Measurements from ENCODE around the gene PLXNA4. TPM values are rescaled to one million over a fixed set of nuclear protein-coding genes. Genes with fewer than 3 reads are reported as not detected.

The PLXNA4 gene
- total RNA-seq, 1 experiment from 2014 or later: not detected

- no peaks in the 10 kb centered on the region for H3K36me3 ChIP-seq
- H3K4me3 ChIP-seq: no peak overlapping the region
- H3K9me3 ChIP-seq: no peaks in the 10 kb centered on the region
- DNase-seq: no peak
- no peaks in the 10 kb centered on the region for H3K27me3 ChIP-seq
Measured at GRCh38 chr7:132225216-132226030, 350.8 kb downstream of the PLXNA4 start.

- no peak overlapping the region for H3K4me3 ChIP-seq
Measured at GRCh38 chr7:132221356-132221755, 354.9 kb downstream of the PLXNA4 start.

GRCh38 chr7:132220060-132220459, 356.2 kb downstream of the PLXNA4 start:
- no peaks in the 10 kb centered on the region for H3K27me3 ChIP-seq
- no peaks in the 10 kb centered on the region for H3K9me3 ChIP-seq
- H3K36me3 ChIP-seq: no peaks in the 10 kb centered on the region
- DNase-seq: no peak
- no peak overlapping the region for H3K4me3 ChIP-seq

More at GRCh38 chr7:132221356-132221755, 354.9 kb downstream of the PLXNA4 start:
- Histone ChIP-seq H3K36me3 (no peaks in the 10 kb centered on the region), H3K9me3 (no peaks in the 10 kb centered on the region), H3K27me3 (no peaks in the 10 kb centered on the region)
- DNase-seq: no peak

GRCh38 chr7:132218876-132219275, 357.4 kb downstream of the PLXNA4 start:
- no peak overlapping the region for H3K4me3 ChIP-seq
- H3K27me3 ChIP-seq: no peaks in the 10 kb centered on the region
- no peaks in the 10 kb centered on the region for H3K9me3 ChIP-seq
- no peak for DNase-seq
- no peaks in the 10 kb centered on the region for H3K36me3 ChIP-seq

- H3K4me3 ChIP-seq: no peak overlapping the region
- no peak for DNase-seq
- no peaks in the 10 kb centered on the region for H3K9me3 ChIP-seq
- H3K27me3 ChIP-seq: no peaks in the 10 kb centered on the region
- H3K36me3 ChIP-seq: no peaks in the 10 kb centered on the region
Measured at GRCh38 chr7:132216847-132217525, 359.3 kb downstream of the PLXNA4 start.

- no peaks in the 10 kb centered on the region for H3K36me3 ChIP-seq
- H3K27me3 ChIP-seq: no peaks in the 10 kb centered on the region
- H3K9me3 ChIP-seq: no peaks in the 10 kb centered on the region
- H3K4me3 ChIP-seq: no peak overlapping the region
- DNase-seq: no peak
Measured at GRCh38 chr7:132214452-132214851, 361.8 kb downstream of the PLXNA4 start.

GRCh38 chr7:132213583-132213982, 362.7 kb downstream of the PLXNA4 start:
- no peaks in the 10 kb centered on the region for H3K27me3 ChIP-seq
- no peaks in the 10 kb centered on the region for H3K36me3 ChIP-seq
- no peak for DNase-seq
- H3K9me3 ChIP-seq: no peaks in the 10 kb centered on the region
- H3K4me3 ChIP-seq: no peak overlapping the region

- H3K4me3 ChIP-seq: no peak overlapping the region
- H3K9me3 ChIP-seq: no peaks in the 10 kb centered on the region
- no peaks in the 10 kb centered on the region for H3K27me3 ChIP-seq
Measured at GRCh38 chr7:132211971-132212370, 364.3 kb downstream of the PLXNA4 start.

GRCh38 chr7:132210821-132211220, 365.4 kb downstream of the PLXNA4 start:
- no peak for DNase-seq
- H3K9me3 ChIP-seq: no peaks in the 10 kb centered on the region
- no peak overlapping the region for H3K4me3 ChIP-seq
- H3K36me3 ChIP-seq: no peaks in the 10 kb centered on the region
- H3K27me3 ChIP-seq: no peaks in the 10 kb centered on the region

More at GRCh38 chr7:132211971-132212370, 364.3 kb downstream of the PLXNA4 start:
- H3K36me3 ChIP-seq: no peaks in the 10 kb centered on the region
- no peak for DNase-seq

GRCh38 chr7:132207782-132208181, 368.5 kb downstream of the PLXNA4 start:
- H3K9me3 ChIP-seq: no peaks in the 10 kb centered on the region
- H3K36me3 ChIP-seq: no peaks in the 10 kb centered on the region
- no peaks in the 10 kb centered on the region for H3K27me3 ChIP-seq
- H3K4me3 ChIP-seq: no peak overlapping the region
- DNase-seq: no peak

- Histone ChIP-seq H3K27me3 (no peaks in the 10 kb centered on the region), H3K9me3 (no peaks in the 10 kb centered on the region), H3K36me3 (no peaks in the 10 kb centered on the region), H3K4me3 (no peak overlapping the region)
- no peak for DNase-seq
Measured at GRCh38 chr7:132207211-132207610, 369.1 kb downstream of the PLXNA4 start.

- Histone ChIP-seq H3K4me3 (no peak overlapping the region), H3K36me3 (no peaks in the 10 kb centered on the region), H3K27me3 (no peaks in the 10 kb centered on the region), H3K9me3 (no peaks in the 10 kb centered on the region)
- DNase-seq: no peak
Measured at GRCh38 chr7:132206594-132206993, 369.7 kb downstream of the PLXNA4 start.

- Histone ChIP-seq H3K27me3 (no peaks in the 10 kb centered on the region), H3K9me3 (no peaks in the 10 kb centered on the region), H3K4me3 (no peak overlapping the region), H3K36me3 (no peaks in the 10 kb centered on the region)
- DNase-seq: no peak
Measured at GRCh38 chr7:132205509-132205908, 370.8 kb downstream of the PLXNA4 start.

- no peak for DNase-seq
- H3K9me3 ChIP-seq: no peaks in the 10 kb centered on the region
- H3K27me3 ChIP-seq: no peaks in the 10 kb centered on the region
Measured at GRCh38 chr7:132203021-132203420, 373.2 kb downstream of the PLXNA4 start.

GRCh38 chr7:132202541-132202940, 373.7 kb downstream of the PLXNA4 start:
- no peaks in the 10 kb centered on the region for H3K27me3 ChIP-seq
- H3K36me3 ChIP-seq: no peaks in the 10 kb centered on the region
- no peaks in the 10 kb centered on the region for H3K9me3 ChIP-seq
- no peak for DNase-seq
- no peak overlapping the region for H3K4me3 ChIP-seq

More at GRCh38 chr7:132203021-132203420, 373.2 kb downstream of the PLXNA4 start:
- H3K36me3 ChIP-seq: no peaks in the 10 kb centered on the region
- no peak overlapping the region for H3K4me3 ChIP-seq

GRCh38 chr7:132200141-132200540, 376.1 kb downstream of the PLXNA4 start:
- no peak for DNase-seq
- Histone ChIP-seq H3K9me3 (no peaks in the 10 kb centered on the region), H3K4me3 (no peak overlapping the region), H3K27me3 (no peaks in the 10 kb centered on the region), H3K36me3 (no peaks in the 10 kb centered on the region)

GRCh38 chr7:132199626-132200025, 376.6 kb downstream of the PLXNA4 start:
- H3K36me3 ChIP-seq: no peaks in the 10 kb centered on the region
- no peak overlapping the region for H3K4me3 ChIP-seq
- DNase-seq: no peak
- no peaks in the 10 kb centered on the region for H3K9me3 ChIP-seq
- no peaks in the 10 kb centered on the region for H3K27me3 ChIP-seq

- H3K4me3 ChIP-seq: no peak overlapping the region
Measured at GRCh38 chr7:132197772-132198171, 378.5 kb downstream of the PLXNA4 start.

More at GRCh38 chr7:132197772-132198171, 378.5 kb downstream of the PLXNA4 start:
- no peaks in the 10 kb centered on the region for H3K9me3 ChIP-seq
- DNase-seq: no peak
- no peaks in the 10 kb centered on the region for H3K36me3 ChIP-seq
- H3K27me3 ChIP-seq: no peaks in the 10 kb centered on the region

All from MG63 (cell line).